Kidney epithelial cell (primary cell): ENCODE results near the gene CDON. TPM values are rescaled to one million over a fixed set of nuclear protein-coding genes. Genes with fewer than 3 reads are reported as not detected.

ENCODE experiments used
- DNase-seq: peaks from one replicate; pipeline ENCODE4 v3.0.0-alpha.2; 2010; ENCODE audit warnings: low read depth
- H3K27me3 ChIP-seq: 2 replicates; pipeline ENCODE4 v1.6.0; 2011; ENCODE audit warnings: low read length; ENCODE audit not compliant: control insufficient read depth, insufficient read depth
- H3K36me3 ChIP-seq: 2 replicates; pipeline ENCODE4 v1.5.1; 2011; ENCODE audit warnings: low read length; ENCODE audit not compliant: control insufficient read depth, insufficient read depth
- H3K4me3 ChIP-seq: 2 replicates; pipeline ENCODE4 v1.5.1; 2011; ENCODE audit warnings: low read depth, mild to moderate bottlenecking, control low read depth, low read length
- CTCF ChIP-seq: IDR thresholded peaks from 2 replicates; pipeline ENCODE4 v1.5.1; 2011; ENCODE audit warnings: mild to moderate bottlenecking, moderate library complexity, low read length, control low read depth, inconsistent platforms; ENCODE audit not compliant: insufficient read depth, poor library complexity, severe bottlenecking
- total RNA-seq: library from RNA; depleted of rRNA; stranded (reverse); fragments of >200 nt; gene quantifications from 2 replicates; pipeline ENCODE4 v1.2.3, GENCODE V29; 2015

CDON gene
- total RNA-seq, 1 donor from 2014 or later = 10.4 TPM

GRCh38 chr11:125971618-125972017, 91.0 kb downstream of the CDON start:
- Histone ChIP-seq H3K36me3 (no peaks in the 10 kb centered on the region), H3K4me3 (no peak overlapping the region), H3K27me3 (no peaks in the 10 kb centered on the region)
- TF ChIP-seq CTCF = no peak
- no peak for DNase-seq

- no peak for DNase-seq
- no peaks in the 10 kb centered on the region for H3K36me3 ChIP-seq
- H3K4me3 ChIP-seq = no peak overlapping the region
- no peak for TF ChIP-seq CTCF
- no peaks in the 10 kb centered on the region for H3K27me3 ChIP-seq
These were observed 94.3 kb downstream of the CDON start for GRCh38 chr11:125968354-125968753.

GRCh38 chr11:125967515-125967914, 95.2 kb downstream of the CDON start:
- H3K27me3 ChIP-seq = no peaks in the 10 kb centered on the region
- H3K4me3 ChIP-seq = no peak overlapping the region
- no peak for DNase-seq
- H3K36me3 ChIP-seq = no peaks in the 10 kb centered on the region
- no peak for TF ChIP-seq CTCF

GRCh38 chr11:125960771-125961170, 101.9 kb downstream of the CDON start:
- Histone ChIP-seq H3K27me3 (no peaks in the 10 kb centered on the region), H3K36me3 (no peaks in the 10 kb centered on the region), H3K4me3 (no peak overlapping the region)
- no peak for DNase-seq
- TF ChIP-seq CTCF = no peak

- Histone ChIP-seq H3K36me3 (no peaks in the 10 kb centered on the region), H3K27me3 (no peaks in the 10 kb centered on the region), H3K4me3 (no peak overlapping the region)
- no peak for DNase-seq
- TF ChIP-seq CTCF = no peak
These were observed 102.7 kb downstream of the CDON start for GRCh38 chr11:125959931-125960330.

GRCh38 chr11:125959511-125959910, 103.2 kb downstream of the CDON start:
- no peaks in the 10 kb centered on the region for H3K27me3 ChIP-seq
- no peak overlapping the region for H3K4me3 ChIP-seq
- TF ChIP-seq CTCF = no peak
- H3K36me3 ChIP-seq = no peaks in the 10 kb centered on the region
- DNase-seq = no peak
